IMR-90 (cell line): ENCODE results near the gene S100A11. TPM values are rescaled to one million over a fixed set of nuclear protein-coding genes. Genes with fewer than 3 reads are reported as not detected.

Experiments used
- ATAC-seq: fragments of 200-7000 bp; cut with Tn5 transposase; 2 replicates; pipeline ENCODE4 v1.9.1; 2020; ENCODE audit warnings: low read depth, mild to moderate bottlenecking, moderate library complexity
- BruUV-seq: library from RNA; stranded (reverse); fragments of 400-500 nt; replicated peaks from 2 replicates; lab custom pipeline; 2021; lab: Mats Ljungman, UMichigan
- CTCF ChIA-PET: fragments of 300-600 bp; formaldehyde crosslinking; extraction: SDS; loops from one replicate; lab custom pipeline; 2021; ENCODE audit warnings: antibody characterized with exemption; lab: Yijun Ruan, JAX
- POLR2A ChIA-PET: fragments of 300-600 bp; sonication (Branson Sonifier 250); formaldehyde crosslinking; loops from one replicate; lab custom pipeline; 2022; ENCODE audit warnings: antibody characterized with exemption; ENCODE audit not compliant: unreplicated experiment; lab: Charles Lee
- DNase-seq: peaks from one replicate; pipeline ENCODE4 v3.0.0; 2013
- H2AFZ ChIP-seq: replicated peaks from 2 replicates; pipeline ENCODE3; 2013; ENCODE audit warnings: low read length, mild to moderate bottlenecking; ENCODE audit not compliant: poor library complexity
- H2AK5ac ChIP-seq: 2 replicates; pipeline ENCODE4 v1.6.1; 2013; ENCODE audit warnings: low read depth, low read length, inconsistent platforms
- H2AK9ac ChIP-seq: replicated peaks from 2 replicates; pipeline ENCODE3; 2013; ENCODE audit warnings: mild to moderate bottlenecking, low read depth, low read length, moderate library complexity; ENCODE audit not compliant: poor library complexity
- H2BK120ac ChIP-seq: 2 replicates; pipeline ENCODE4 v1.6.1; 2013; ENCODE audit warnings: low read depth, low read length, inconsistent platforms
- H2BK15ac ChIP-seq: 3 replicates; pipeline ENCODE4 v1.6.1; 2013; ENCODE audit warnings: low read depth, low read length, inconsistent platforms
- H2BK20ac ChIP-seq: 2 replicates; pipeline ENCODE4 v1.6.1; 2013; ENCODE audit warnings: low read depth, mild to moderate bottlenecking, inconsistent platforms, low read length, moderate library complexity
- H2BK5ac ChIP-seq: 2 replicates; pipeline ENCODE4 v1.6.1; 2013; ENCODE audit warnings: mild to moderate bottlenecking, low read depth, low read length, inconsistent platforms; ENCODE audit not compliant: poor library complexity, severe bottlenecking
- H3K14ac ChIP-seq: replicated peaks from 2 replicates; pipeline ENCODE4 v1.6.1; 2013; ENCODE audit warnings: low read depth, low read length, inconsistent platforms
- H3K18ac ChIP-seq: 2 replicates; pipeline ENCODE4 v1.6.1; 2013; ENCODE audit warnings: low read depth, low read length, control low read depth
- H3K23ac ChIP-seq: 2 replicates; pipeline ENCODE4 v1.6.1; 2013; ENCODE audit warnings: low read depth, low read length, inconsistent platforms
- H3K27ac ChIP-seq: 2 replicates; pipeline ENCODE4 v1.5.1; 2013; ENCODE audit warnings: mild to moderate bottlenecking, control low read depth, low read length; ENCODE audit not compliant: insufficient read depth
- H3K27me3 ChIP-seq: 2 replicates; pipeline ENCODE4 v1.6.1; 2013; ENCODE audit warnings: low read length; ENCODE audit not compliant: control insufficient read depth, insufficient read depth
- H3K36me3 ChIP-seq: 2 replicates; pipeline ENCODE4 v1.6.1; 2013; ENCODE audit warnings: low read length, mixed read lengths; ENCODE audit not compliant: control insufficient read depth, insufficient read depth
- H3K4ac ChIP-seq: 2 replicates; pipeline ENCODE4 v1.6.1; 2013; ENCODE audit warnings: low read depth, low read length, inconsistent platforms
- H3K4me1 ChIP-seq: 2 replicates; pipeline ENCODE4 v1.6.1; 2013; ENCODE audit warnings: low read length, mixed read lengths; ENCODE audit not compliant: control insufficient read depth, insufficient read depth
- H3K4me2 ChIP-seq: 2 replicates; pipeline ENCODE4 v1.6.1; 2013; ENCODE audit warnings: low read depth, mild to moderate bottlenecking, control low read depth, low read length, moderate library complexity
- H3K4me3 ChIP-seq: 2 replicates; pipeline ENCODE4 v1.5.1; 2013; ENCODE audit warnings: low read depth, mild to moderate bottlenecking, control low read depth, low read length, moderate library complexity; ENCODE audit not compliant: insufficient read depth
- H3K56ac ChIP-seq: 2 replicates; pipeline ENCODE4 v1.6.1; 2013; ENCODE audit warnings: low read length, inconsistent platforms; ENCODE audit not compliant: insufficient read depth; ENCODE audit errors: extremely low read depth
- H3K79me1 ChIP-seq, 2 experiments: 2 replicates each; pipeline ENCODE4 v1.6.1; 2013; ENCODE audit warnings: low read length in 2 of 2, inconsistent platforms in 1 of 2, low read depth in 1 of 2
- H3K9ac ChIP-seq: 2 replicates; pipeline ENCODE4 v1.6.1; 2013; ENCODE audit warnings: low read depth, low read length, control low read depth
- H3K9me1 ChIP-seq: 2 replicates; pipeline ENCODE4 v1.6.1; 2013; ENCODE audit warnings: low read length, inconsistent platforms; ENCODE audit not compliant: insufficient read depth
- H3K9me3 ChIP-seq: 2 replicates; pipeline ENCODE4 v1.6.1; 2013; ENCODE audit warnings: low read length; ENCODE audit not compliant: control insufficient read depth, insufficient read depth
- H4K20me1 ChIP-seq: 2 replicates; pipeline ENCODE4 v1.6.1; 2013; ENCODE audit warnings: low read length, inconsistent platforms; ENCODE audit not compliant: insufficient read depth
- H4K5ac ChIP-seq: 2 replicates; pipeline ENCODE4 v1.6.1; 2013; ENCODE audit warnings: mild to moderate bottlenecking, low read depth, low read length, control low read depth
- H4K8ac ChIP-seq, 2 experiments: 2 replicates each; pipeline ENCODE4 v1.6.1; 2013; ENCODE audit warnings: low read depth in 2 of 2, low read length in 2 of 2, control low read depth in 1 of 2, inconsistent platforms in 1 of 2
- H4K91ac ChIP-seq: 2 replicates; pipeline ENCODE4 v1.6.1; 2013; ENCODE audit warnings: low read depth, low read length, inconsistent platforms; ENCODE audit not compliant: insufficient read depth
- MAZ ChIP-seq: IDR thresholded peaks from 2 replicates; pipeline ENCODE4 v1.6.1; 2012; ENCODE audit warnings: low read depth, mild to moderate bottlenecking, low read length, improper control_type of control experiment, moderate library complexity, borderline replicate concordance
- MXI1 ChIP-seq: IDR thresholded peaks from 2 replicates; pipeline ENCODE4 v1.6.1; 2012; ENCODE audit warnings: low read depth, mild to moderate bottlenecking, low read length, moderate library complexity, borderline replicate concordance
- RAD21 ChIP-seq: IDR thresholded peaks from 2 replicates; pipeline ENCODE4 v1.6.1; 2012; ENCODE audit warnings: low read length, improper control_type of control experiment
- RFX5 ChIP-seq: IDR thresholded peaks from 2 replicates; pipeline ENCODE4 v1.8.0; 2012; ENCODE audit warnings: low read depth, mild to moderate bottlenecking, low read length, moderate library complexity
- WGBS, 2 experiments: methylation state at CpG; one replicate each; pipeline versions ENCODE4 v1.1.5 to v1.1.7; 2013; ENCODE audit warnings: missing lambda C conversion rate in 2 of 2; ENCODE audit not compliant: insufficient read length in 1 of 2; ENCODE audit errors: extremely low coverage in 2 of 2; 5-methylcytosine and 5-hydroxymethylcytosine counted together
- dilution Hi-C: fragments of 300-500 bp; cut with HindIII; formaldehyde crosslinking; loops from one replicate; pipeline ENCODE4 v1.14.3; 2018; ENCODE audit warnings: low sequenced_read_pairs; ENCODE audit not compliant: unreplicated experiment
- in situ Hi-C: fragments of 300-500 bp; cut with MboI; formaldehyde crosslinking; loops from 3 replicates; pipeline ENCODE4 v1.14.3; 2019; ENCODE audit warnings: low sequenced_read_pairs, inconsistent platforms, mixed read lengths
- intact Hi-C: fragments of 100-400 bp; cut with micrococcal nuclease; formaldehyde crosslinking; loops from 2 replicates; pipeline ENCODE4 v1.10.0; 2022
- polyA plus RNA-seq, 3 experiments: library from polyadenylated mRNA; depleted of rRNA; stranded (reverse); fragments of >200 nt; gene quantifications; 2 replicates each; pipeline ENCODE4 v1.2.3, GENCODE V29; 2012; ENCODE audit warnings: low replicate concordance in 1 of 3
- total RNA-seq: library from RNA; depleted of rRNA; stranded (reverse); fragments of >200 nt; gene quantifications from 2 replicates; pipeline ENCODE4 v1.2.3, GENCODE V29; 2012
- TF ChIP-seq, protein P1 (sequence below): conservative IDR thresholded peaks from 2 replicates; pipeline ENCODE4 v1.5.1; 2012; ENCODE audit warnings: mild to moderate bottlenecking, low read depth, low read length, improper control_type of control experiment

S100A11 gene
- total and polyA plus RNA-seq, 2 of the 4 experiments (the other 2 are of a cell fraction), result 167 to 1,402 TPM

DNA sequence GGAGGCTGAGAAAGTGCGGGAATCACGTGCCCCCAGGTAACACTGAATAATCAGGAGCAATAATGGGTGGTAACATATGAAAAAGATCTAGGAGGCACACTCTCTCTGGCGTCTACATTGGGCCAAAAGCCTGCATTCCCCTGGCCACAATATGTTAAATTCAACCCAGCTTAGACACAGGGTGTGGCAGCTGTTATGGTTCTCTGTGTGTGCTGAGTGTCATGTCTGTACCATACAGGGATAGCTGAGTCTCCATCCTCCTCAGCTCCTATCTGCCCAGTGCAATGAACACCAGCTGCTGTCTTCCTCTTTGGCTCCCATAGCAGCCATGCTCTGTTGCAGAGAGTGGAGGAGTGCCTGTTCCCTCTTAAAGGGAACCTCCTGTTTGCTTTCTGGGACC lies 14.3 kb downstream of the S100A11 start:
- no peak overlapping the region for H4K8ac ChIP-seq
- H2BK15ac ChIP-seq, result no peak overlapping the region
- H3K27me3 ChIP-seq, result peaks cover 44% of the 10 kb centered on the region
- no peaks in the 10 kb centered on the region for H3K36me3 ChIP-seq
- H2BK20ac ChIP-seq, result no peak overlapping the region
- H2AFZ ChIP-seq, result no peak overlapping the region
- no peak overlapping the region for H3K9ac ChIP-seq
- ATAC-seq (no peak), DNase-seq (no peak)
- H2AK5ac ChIP-seq, result no peak overlapping the region
- WGBS, 2 experiments, result 60% methylated on average over 2 of the region's 3 CpGs; no CpG with 5 or more reads in 1 of the 2 experiments
- ChIA-PET CTCF (no interaction called here), POLR2A (no interaction called here)
- dilution Hi-C loops, result loop anchor here (25.0 kb wide), 1 partner anchor 110 kb away; the partner anchor contains the start of gene THEM4
- intact Hi-C loops, result no loop called here
- H4K20me1 ChIP-seq, result no peaks in the 10 kb centered on the region
- no peak overlapping the region for H4K91ac ChIP-seq
- H2BK120ac ChIP-seq, result no peak overlapping the region
- H3K4me2 ChIP-seq, result no peak overlapping the region
- H3K27ac ChIP-seq, result no peak overlapping the region
- no peak overlapping the region for H3K23ac ChIP-seq
- no peak overlapping the region for H3K4me3 ChIP-seq
- H2BK5ac ChIP-seq, result no peak overlapping the region
- H3K9me3 ChIP-seq, result no peaks in the 10 kb centered on the region
- BruUV-seq, result no TSS peak
- TF ChIP-seq MAZ (no peak), RFX5 (no peak), RAD21 (no peak), MXI1 (no peak)
- TF ChIP-seq, protein P1, sequence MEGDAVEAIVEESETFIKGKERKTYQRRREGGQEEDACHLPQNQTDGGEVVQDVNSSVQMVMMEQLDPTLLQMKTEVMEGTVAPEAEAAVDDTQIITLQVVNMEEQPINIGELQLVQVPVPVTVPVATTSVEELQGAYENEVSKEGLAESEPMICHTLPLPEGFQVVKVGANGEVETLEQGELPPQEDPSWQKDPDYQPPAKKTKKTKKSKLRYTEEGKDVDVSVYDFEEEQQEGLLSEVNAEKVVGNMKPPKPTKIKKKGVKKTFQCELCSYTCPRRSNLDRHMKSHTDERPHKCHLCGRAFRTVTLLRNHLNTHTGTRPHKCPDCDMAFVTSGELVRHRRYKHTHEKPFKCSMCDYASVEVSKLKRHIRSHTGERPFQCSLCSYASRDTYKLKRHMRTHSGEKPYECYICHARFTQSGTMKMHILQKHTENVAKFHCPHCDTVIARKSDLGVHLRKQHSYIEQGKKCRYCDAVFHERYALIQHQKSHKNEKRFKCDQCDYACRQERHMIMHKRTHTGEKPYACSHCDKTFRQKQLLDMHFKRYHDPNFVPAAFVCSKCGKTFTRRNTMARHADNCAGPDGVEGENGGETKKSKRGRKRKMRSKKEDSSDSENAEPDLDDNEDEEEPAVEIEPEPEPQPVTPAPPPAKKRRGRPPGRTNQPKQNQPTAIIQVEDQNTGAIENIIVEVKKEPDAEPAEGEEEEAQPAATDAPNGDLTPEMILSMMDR, result no peak
- H3K4me1 ChIP-seq, result peaks cover 3% of the 10 kb centered on the region; the same call in 1 of the 2 replicates
- H3K18ac ChIP-seq, result no peak overlapping the region
- in situ Hi-C loops, result no loop called here
- H3K56ac ChIP-seq, result no peak overlapping the region
- no peak overlapping the region for H2AK9ac ChIP-seq
- H3K14ac ChIP-seq, result no peak overlapping the region
- H4K5ac ChIP-seq, result no peak overlapping the region
- no peaks in the 10 kb centered on the region for H3K9me1 ChIP-seq
- no peaks in the 10 kb centered on the region for H3K79me1 ChIP-seq
- no peak overlapping the region for H3K4ac ChIP-seq
